ENCODE data around the gene GOLGA8B. TPM values are rescaled to one million over a fixed set of nuclear protein-coding genes. Genes with fewer than 3 reads are reported as not detected.

GOLGA8B gene
- total and polyA plus RNA-seq, 7 donors = 2.3 to 9.3 (median 5.3) TPM

GRCh38 chr15:34609102-34610057 lies 25.9 kb upstream of the GOLGA8B start:
- no peaks in the 10 kb centered on the region for H3K36me3 ChIP-seq (ENCODE audit: insufficient read depth in 1 of 2, low read depth in 1 of 2)
- H3K4me3 ChIP-seq = no peak overlapping the region
- WGBS, 3 donors = 48 to 51% (median 49%) methylated on average over 12 of the region's 12 CpGs
- no peaks in the 10 kb centered on the region for H3K9me3 ChIP-seq
- ATAC-seq (no peak), DNase-seq (no peak)
- no peaks in the 10 kb centered on the region for H3K27me3 ChIP-seq (ENCODE audit: insufficient read depth in 3 of 3, low read length in 2 of 3)
- H3K27ac ChIP-seq = no peak overlapping the region
- no peak for TF ChIP-seq CTCF (IDR thresholded peaks at IDR 0.05)
- no peaks in the 10 kb centered on the region for H3K4me1 ChIP-seq
- intact Hi-C loops (cut with DNase I) = no loop called here

- no peak for TF ChIP-seq CTCF (IDR thresholded peaks at IDR 0.05)
- no peak for ATAC-seq
- intact Hi-C loops (cut with DNase I) = no loop called here
- Histone ChIP-seq H3K4me3 (no peak overlapping the region), H3K9me3 (no peaks in the 10 kb centered on the region), H3K4me1 (no peaks in the 10 kb centered on the region), H3K36me3 (ENCODE audit: insufficient read depth in 1 of 2, low read depth in 1 of 2) (no peaks in the 10 kb centered on the region), H3K27me3 (ENCODE audit: insufficient read depth in 3 of 3, low read length in 2 of 3) (no peaks in the 10 kb centered on the region), H3K27ac (no peak overlapping the region)
- 63 to 72% (median 71%) methylated on average over 1 of the region's 1 CpG for WGBS, 3 donors
- DNase-seq = no peak
Measured at GRCh38 chr15:34608517-34608916, 25.1 kb upstream of the GOLGA8B start.

- H3K27me3 ChIP-seq (ENCODE audit: insufficient read depth in 3 of 3, low read length in 2 of 3) = no peaks in the 10 kb centered on the region
- ATAC-seq (no peak), DNase-seq (no peak)
- intact Hi-C loops (cut with DNase I) = no loop called here
- H3K4me1 ChIP-seq = no peaks in the 10 kb centered on the region
- no peaks in the 10 kb centered on the region for H3K9me3 ChIP-seq
- no peak overlapping the region for H3K27ac ChIP-seq
- H3K36me3 ChIP-seq (ENCODE audit: insufficient read depth in 1 of 2, low read depth in 1 of 2) = no peaks in the 10 kb centered on the region
- no peak for TF ChIP-seq CTCF (IDR thresholded peaks at IDR 0.05)
- no peak overlapping the region for H3K4me3 ChIP-seq
Measured at GRCh38 chr15:34607832-34608231, 24.4 kb upstream of the GOLGA8B start.

- Histone ChIP-seq H3K27ac (no peak overlapping the region), H3K36me3 (ENCODE audit: insufficient read depth in 1 of 2, low read depth in 1 of 2) (no peaks in the 10 kb centered on the region), H3K4me1 (no peaks in the 10 kb centered on the region), H3K9me3 (no peaks in the 10 kb centered on the region), H3K27me3 (ENCODE audit: insufficient read depth in 3 of 3, low read length in 2 of 3) (peaks cover 0 to 2% (median 0%) of the 10 kb centered on the region in 3 donors), H3K4me3 (no peak overlapping the region)
- ATAC-seq = no peak
- TF ChIP-seq CTCF (IDR thresholded peaks at IDR 0.05) = no peak
- DNase-seq = no peak
- intact Hi-C loops (cut with DNase I) = no loop called here
Measured at GRCh38 chr15:34606545-34606944, 23.1 kb upstream of the GOLGA8B start.

GRCh38 chr15:34606131-34606530 lies 22.7 kb upstream of the GOLGA8B start:
- no peaks in the 10 kb centered on the region for H3K4me1 ChIP-seq
- H3K36me3 ChIP-seq (ENCODE audit: insufficient read depth in 1 of 2, low read depth in 1 of 2) = no peaks in the 10 kb centered on the region
- TF ChIP-seq CTCF (IDR thresholded peaks at IDR 0.05) = no peak
- DNase-seq = no peak
- H3K4me3 ChIP-seq = no peak overlapping the region
- H3K9me3 ChIP-seq = no peaks in the 10 kb centered on the region
- ATAC-seq = no peak
- no peak overlapping the region for H3K27ac ChIP-seq
- intact Hi-C loops (cut with DNase I) = no loop called here
- H3K27me3 ChIP-seq (ENCODE audit: insufficient read depth in 3 of 3, low read length in 2 of 3) = peaks cover 0 to 2% (median 0%) of the 10 kb centered on the region in 3 donors

Measured in psoas muscle (tissue), 8 donors.